DND-41 (cell line): ENCODE data around the gene TSPAN17.

Source experiments
- EZH2 ChIP-seq: IDR thresholded peaks from 3 replicates; pipeline ENCODE4 v1.6.1; 2012; ENCODE audit warnings: borderline replicate concordance, low read depth, mild to moderate bottlenecking, moderate library complexity, low read length, inconsistent platforms; ENCODE audit not compliant: severe bottlenecking
- TF ChIP-seq, protein P1 (sequence below): IDR thresholded peaks from 2 replicates; pipeline ENCODE4 v1.5.1; 2012; ENCODE audit warnings: borderline replicate concordance, low read length, moderate library complexity, mild to moderate bottlenecking; ENCODE audit not compliant: poor library complexity, severe bottlenecking; ENCODE audit errors: extremely low read depth

DNA sequence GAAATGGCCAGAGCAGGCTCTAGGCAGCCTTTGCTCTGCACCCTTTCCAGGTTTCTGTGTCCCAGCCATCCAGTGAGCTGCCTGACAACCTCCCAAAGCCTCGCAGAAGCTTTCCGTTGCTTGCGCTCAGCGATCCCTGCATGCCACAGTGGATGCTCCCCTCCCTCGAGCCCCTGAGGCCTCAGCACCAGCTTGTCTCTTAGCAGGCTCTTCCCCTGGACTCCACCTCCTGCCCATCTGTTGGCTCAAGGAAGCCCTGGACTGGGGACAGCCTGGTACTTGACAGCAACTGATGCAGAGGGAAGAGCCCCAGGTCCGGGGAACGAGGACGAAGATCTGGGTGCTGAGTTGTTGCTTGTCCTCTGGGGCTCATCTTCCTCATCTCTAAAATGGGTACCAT lies 23.2 kb downstream of the TSPAN17 start:
- TF ChIP-seq, protein P1, sequence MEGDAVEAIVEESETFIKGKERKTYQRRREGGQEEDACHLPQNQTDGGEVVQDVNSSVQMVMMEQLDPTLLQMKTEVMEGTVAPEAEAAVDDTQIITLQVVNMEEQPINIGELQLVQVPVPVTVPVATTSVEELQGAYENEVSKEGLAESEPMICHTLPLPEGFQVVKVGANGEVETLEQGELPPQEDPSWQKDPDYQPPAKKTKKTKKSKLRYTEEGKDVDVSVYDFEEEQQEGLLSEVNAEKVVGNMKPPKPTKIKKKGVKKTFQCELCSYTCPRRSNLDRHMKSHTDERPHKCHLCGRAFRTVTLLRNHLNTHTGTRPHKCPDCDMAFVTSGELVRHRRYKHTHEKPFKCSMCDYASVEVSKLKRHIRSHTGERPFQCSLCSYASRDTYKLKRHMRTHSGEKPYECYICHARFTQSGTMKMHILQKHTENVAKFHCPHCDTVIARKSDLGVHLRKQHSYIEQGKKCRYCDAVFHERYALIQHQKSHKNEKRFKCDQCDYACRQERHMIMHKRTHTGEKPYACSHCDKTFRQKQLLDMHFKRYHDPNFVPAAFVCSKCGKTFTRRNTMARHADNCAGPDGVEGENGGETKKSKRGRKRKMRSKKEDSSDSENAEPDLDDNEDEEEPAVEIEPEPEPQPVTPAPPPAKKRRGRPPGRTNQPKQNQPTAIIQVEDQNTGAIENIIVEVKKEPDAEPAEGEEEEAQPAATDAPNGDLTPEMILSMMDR, result no peak
- no peak for TF ChIP-seq EZH2
